Measurements from ENCODE around the gene ELAPOR1.

- TF ChIP-seq CTCF (IDR thresholded peaks at IDR 0.05; ENCODE audit: low read depth, low read length, missing input control) (no peak), YY1 (IDR thresholded peaks at IDR 0.05) (no peak), TAF1 (conservative IDR thresholded peaks at IDR 0.05) (no peak), REST (IDR thresholded peaks at IDR 0.05) (no peak), HNF4A (conservative IDR thresholded peaks at IDR 0.05) (no peak), EGR1 (IDR thresholded peaks at IDR 0.05; ENCODE audit: low read depth in 2 of 2) (no peak), NR2F2 (IDR thresholded peaks at IDR 0.05) (no peak)
Measured at GRCh38 chr1:109160071-109160840, 46.3 kb downstream of the ELAPOR1 start.

Data from liver (tissue), 3 donors.